Testis (tissue), 2 donors: ENCODE measurements around the gene PHF2.

Experiments used
- CTCF ChIP-seq, 3 experiments: fragments of 450-650 bp in 2 of 3; fragments of 200-600 bp in 1 of 3; sonication (generic) in 1 of 3; IDR thresholded peaks; one replicate each; pipeline ENCODE4 v1.5.1; 2016 to 2019; ENCODE audit warnings: antibody characterized with exemption in 3 of 3, mild to moderate bottlenecking in 2 of 3, moderate library complexity in 1 of 3
- POLR2A ChIP-seq: fragments of 450-650 bp; IDR thresholded peaks from one replicate; pipeline ENCODE4 v1.6.1; 2017; ENCODE audit warnings: antibody characterized with exemption, mild to moderate bottlenecking, moderate library complexity

GRCh38 chr9:93711002-93711401, 134.6 kb downstream of the PHF2 start:
- TF ChIP-seq CTCF (IDR thresholded peaks at IDR 0.05) (no peak), POLR2A (no peak)
